ENCODE measurements around the gene RXYLT1.

RXYLT1 gene

DNA sequence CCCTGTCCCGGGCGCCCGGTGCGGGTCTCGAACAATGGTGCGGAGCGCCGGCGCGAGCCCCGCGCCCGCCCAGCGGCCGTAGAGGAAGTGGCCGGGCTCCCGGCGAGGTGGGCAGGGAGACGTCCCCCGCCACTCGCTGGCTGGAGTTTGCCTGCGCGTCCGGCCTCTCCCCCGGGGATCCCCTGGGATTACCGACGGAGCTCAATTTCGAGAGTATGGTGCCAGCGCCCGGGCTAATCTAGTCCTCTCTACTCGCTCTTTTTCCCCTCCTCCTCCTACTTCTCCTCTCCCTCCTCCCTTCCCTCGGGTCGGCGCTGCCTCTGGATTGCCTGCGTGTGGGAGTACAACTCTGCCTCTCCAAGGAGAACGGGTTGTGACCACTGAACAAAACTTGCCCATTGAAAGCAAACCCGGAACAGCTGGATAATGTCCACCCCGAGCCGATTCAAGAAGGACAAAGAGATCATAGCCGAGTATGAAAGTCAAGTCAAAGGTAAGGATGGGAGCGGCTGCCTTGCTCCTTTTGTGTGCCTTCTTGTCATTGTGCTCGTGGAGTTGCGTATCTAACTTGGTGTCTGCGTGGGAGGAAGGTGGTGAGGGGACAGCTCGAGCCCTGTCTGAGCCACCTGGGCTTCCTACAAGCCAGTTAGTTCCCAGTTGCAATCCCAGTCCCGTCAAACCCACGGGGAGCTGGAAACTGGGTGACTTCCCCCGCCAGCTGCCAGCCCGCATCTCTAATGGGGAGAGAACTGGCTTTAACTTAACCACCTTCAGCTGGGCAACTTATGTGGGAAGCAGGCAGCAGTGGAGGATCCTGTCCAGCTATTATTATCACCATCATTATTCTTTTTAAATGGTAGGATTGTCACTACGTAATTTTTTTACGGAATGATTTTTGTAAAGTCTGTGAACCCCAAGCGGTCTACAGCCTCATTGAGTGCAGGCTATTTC lies 65.0 kb downstream of the RXYLT1 start, which contains the start of gene SRGAP1:
SRGAP1 (plus strand) TSS at position 310 of the 951 bp plus-strand sequence; CDS start at position 427, 117 bp downstream.
- DNase-seq: peak; percentile 6

DNA sequence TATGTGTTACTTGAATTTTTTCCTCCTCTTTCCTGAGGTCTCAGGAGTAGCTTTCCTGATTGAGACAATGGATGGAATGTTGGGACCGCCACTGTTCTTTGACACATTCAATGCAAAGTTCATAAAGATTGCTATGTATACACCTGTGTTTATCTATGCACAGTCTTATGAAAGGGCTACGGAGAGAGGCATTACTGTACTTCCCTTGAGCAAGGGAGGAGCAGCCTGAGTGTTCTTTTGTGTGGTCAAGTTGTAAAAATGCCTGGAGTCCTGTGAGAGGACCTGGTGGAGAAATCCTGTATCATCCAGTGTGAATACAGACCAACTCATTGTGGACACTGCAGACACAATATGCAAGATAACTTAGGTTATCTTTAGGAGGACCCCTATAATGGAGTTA lies 66.0 kb downstream of the RXYLT1 start:
- DNase-seq: no peak

DNA sequence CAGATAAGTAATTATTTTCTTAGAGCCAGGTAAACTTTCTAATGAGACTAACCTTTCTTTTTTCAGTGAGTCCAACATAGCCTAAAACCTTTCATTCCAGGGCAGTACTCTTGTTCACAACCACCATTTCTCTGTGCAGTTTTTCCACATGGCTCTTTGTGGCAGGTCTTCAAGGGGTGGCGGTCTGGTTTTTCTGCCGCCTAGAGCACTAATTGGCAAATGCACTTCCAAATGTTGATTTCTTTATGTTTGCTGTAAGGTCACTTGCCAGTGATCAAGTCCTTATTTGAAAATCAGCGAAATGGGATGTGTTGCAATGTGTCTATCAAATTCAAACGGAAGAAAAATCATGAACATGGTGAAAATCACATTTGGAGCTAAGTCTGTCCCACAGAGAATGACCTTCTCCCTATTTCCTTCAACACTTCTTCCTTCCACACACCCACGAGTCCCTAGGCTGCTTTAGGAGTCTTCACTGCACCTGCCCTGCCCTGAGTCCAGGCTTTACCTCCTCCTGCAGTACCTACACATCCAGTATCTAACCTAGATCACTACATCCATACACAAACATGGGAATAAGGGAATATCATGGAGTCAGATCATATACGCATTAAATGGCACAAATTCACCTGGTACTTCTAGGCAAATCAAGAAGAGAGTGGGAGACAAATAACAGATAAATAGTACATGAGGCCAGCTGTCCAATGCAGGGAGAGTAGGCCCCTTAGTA lies 66.7 kb downstream of the RXYLT1 start:
- DNase-seq: no peak

DNA sequence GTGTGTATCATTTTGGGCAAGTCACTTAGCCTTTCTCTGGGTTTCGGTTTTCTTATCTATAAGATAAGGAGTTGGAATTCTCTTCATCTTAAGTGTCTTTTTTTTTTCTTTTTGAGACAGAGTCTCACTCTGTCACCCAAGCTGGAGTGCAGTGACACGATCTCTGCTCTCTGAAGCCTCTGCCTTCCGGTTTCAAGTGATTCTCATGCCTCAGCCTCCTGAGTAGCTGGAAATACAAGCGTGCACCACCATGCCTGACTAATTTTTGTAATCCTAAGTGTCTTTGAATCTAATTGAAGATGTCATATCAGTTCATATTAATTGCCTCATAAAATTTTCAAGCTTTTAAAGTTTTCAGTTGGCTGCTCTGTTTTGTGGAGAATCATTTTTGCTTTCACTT lies 68.7 kb downstream of the RXYLT1 start:
- DNase-seq: no peak

DNA sequence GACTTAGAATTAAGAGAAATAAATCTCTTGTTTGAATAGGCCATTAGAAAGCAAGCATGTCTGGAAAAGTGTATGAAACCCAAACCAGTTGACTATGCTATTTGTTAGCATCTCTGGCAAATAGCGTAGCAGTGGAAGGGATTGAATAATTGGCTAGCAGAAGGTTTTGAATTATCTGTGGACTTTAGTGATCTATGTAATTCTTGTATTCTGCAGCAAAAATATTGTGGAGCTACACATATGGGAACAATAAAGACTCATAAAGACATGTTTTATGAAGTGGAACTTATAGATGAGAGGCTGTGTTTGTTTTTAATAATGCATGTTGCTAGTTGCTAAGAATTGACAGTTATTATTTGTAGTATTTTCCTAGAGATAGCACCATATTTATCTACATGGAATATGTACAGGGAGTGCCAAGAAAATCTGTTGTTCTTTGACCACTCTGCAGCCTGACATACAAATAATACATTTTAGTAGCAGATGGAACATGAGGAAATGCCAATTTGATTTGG lies 69.5 kb downstream of the RXYLT1 start:
- no peak for DNase-seq

DNA sequence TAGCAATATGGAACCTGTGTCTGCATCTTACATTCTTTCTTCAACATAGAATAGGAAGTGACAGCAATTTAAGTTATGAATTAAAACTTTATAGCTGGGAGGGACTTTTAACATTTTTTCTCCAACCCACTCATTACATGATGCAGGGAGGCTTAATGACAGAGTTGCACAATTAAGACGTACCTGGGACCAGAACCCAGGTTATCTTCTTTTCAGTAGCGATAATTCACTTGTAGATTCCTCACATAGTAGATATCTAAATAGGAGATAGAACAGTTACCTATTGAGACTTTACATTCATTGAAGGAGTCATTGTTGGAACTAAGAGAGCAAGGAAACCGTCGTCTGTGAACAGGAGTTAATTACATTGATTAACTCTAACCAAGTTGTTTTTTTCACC lies 69.9 kb downstream of the RXYLT1 start:
- DNase-seq: no peak

DNA sequence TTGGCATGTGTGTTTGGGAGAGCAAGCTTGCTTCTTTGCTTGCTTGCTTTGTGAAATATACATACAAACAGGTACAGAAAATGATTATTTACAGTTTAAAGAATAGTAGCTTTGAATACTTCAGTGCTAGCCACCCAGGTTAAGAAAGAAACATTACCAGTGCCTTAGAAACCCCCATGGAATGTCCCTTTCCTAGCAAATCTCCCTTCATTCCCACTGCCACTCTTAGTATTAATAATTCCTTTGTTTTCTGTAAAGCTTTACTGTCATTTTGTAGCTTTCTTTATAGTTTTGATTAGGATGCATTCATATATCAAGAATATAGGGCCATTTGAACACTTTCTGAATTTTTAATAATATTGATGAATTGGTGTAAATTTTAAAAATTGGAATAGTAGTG lies 74.3 kb downstream of the RXYLT1 start:
- no peak for DNase-seq

DNA sequence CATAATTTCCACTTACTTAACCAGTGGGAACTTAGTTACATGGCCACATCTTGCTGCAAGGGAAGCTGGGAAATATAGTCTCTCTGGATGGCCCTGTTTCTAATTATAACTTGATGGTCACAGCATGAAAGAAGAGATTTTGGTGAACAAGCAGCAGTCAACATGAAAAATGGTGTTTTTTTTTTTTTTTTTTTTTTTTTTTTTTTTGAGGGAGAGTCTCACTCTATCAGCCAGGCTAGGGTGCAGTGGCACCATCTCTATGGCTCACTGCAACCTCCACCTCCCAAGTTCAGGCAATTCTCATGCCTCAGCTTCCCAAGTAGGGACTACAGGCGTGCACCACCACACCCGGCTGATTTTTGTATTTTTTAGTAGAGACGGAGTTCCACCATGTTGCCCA lies 75.6 kb downstream of the RXYLT1 start:
- DNase-seq: no peak

DNA sequence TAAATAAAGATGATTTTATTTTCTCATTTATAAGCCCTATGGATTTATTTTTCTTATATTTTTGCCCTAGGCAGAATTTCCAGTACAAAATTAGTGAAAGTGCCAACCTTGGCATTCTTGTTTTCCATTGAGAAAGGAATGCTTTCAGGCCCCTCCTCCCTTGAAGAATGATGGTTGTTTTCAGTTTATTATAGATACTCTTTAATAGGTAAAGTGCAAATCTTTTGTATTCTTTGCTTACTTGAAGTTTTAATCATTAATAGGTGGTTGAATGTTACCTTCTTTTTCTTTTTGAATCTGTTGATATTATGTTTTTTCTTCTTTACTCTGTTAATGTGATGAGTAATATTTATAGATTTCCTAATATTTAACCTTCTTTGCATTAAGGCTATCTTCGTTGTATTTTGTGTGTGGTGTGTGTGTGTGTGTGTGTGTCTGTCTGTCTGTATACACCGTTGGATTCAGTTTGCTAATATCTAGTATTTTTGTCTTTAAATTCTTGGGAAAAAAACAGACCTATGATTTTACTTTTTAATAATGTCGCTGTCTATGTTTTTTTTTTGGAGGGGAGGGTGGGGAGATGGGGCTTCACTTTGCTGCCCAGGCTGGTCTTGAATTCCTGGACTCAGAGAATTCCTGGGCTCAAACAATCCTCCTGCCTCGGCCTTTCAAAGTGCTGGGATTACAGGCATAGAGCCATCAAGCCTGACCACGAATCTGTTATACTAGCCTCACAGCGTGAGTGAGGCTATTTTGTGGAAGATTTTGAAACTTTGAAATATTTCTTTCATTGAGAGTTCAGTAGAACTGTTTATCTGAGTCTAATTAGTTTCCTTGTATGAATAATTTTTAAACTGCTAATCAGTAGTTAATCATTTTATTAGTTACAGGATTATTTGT lies 78.3 kb downstream of the RXYLT1 start:
- DNase-seq: no peak

Measured in hematopoietic multipotent progenitor cell treated with erythropoietin and hydrocortisone succinate and interleukin-3 and kit ligand, for 8 days (in vitro differentiated cells).